Mucosa of rectum (tissue), 2 donors: Measurements from ENCODE around the gene DNAJC7.

Experiments used
- H3K27ac ChIP-seq, 2 donors: one replicate each; pipeline ENCODE4 v1.7.0; 2013; ENCODE audit warnings: inconsistent platforms in 2 of 2, low read depth in 2 of 2, low read length in 2 of 2
- H3K27me3 ChIP-seq, 2 donors: one replicate each; pipeline ENCODE4 v1.7.0; 2013; ENCODE audit warnings: low read length in 2 of 2; ENCODE audit not compliant: control insufficient read depth in 2 of 2, insufficient read depth in 2 of 2
- H3K36me3 ChIP-seq, 2 donors: one replicate each; pipeline ENCODE4 v1.7.0; 2013; ENCODE audit warnings: low read length in 2 of 2; ENCODE audit not compliant: control insufficient read depth in 2 of 2, insufficient read depth in 2 of 2
- H3K4me1 ChIP-seq, 2 donors: one replicate each; pipeline ENCODE4 v1.7.0; 2013; ENCODE audit warnings: low read length in 2 of 2, mild to moderate bottlenecking in 1 of 2; ENCODE audit not compliant: control insufficient read depth in 2 of 2, insufficient read depth in 2 of 2
- H3K4me3 ChIP-seq, 2 donors: one replicate each; pipeline ENCODE4 v1.7.0; 2013; ENCODE audit warnings: low read length in 2 of 2
- H3K9ac ChIP-seq, 2 donors: one replicate each; pipeline ENCODE4 v1.7.0; 2013; ENCODE audit warnings: low read length in 2 of 2, low read depth in 1 of 2, mild to moderate bottlenecking in 1 of 2
- H3K9me3 ChIP-seq, 2 donors: one replicate each; pipeline ENCODE4 v1.7.0; 2013; ENCODE audit warnings: low read length in 2 of 2; ENCODE audit not compliant: control insufficient read depth in 2 of 2
- donor health status: healthy.
- donor health status: Normal muscosa, but diverticular disease.

Gene DNAJC7

DNA sequence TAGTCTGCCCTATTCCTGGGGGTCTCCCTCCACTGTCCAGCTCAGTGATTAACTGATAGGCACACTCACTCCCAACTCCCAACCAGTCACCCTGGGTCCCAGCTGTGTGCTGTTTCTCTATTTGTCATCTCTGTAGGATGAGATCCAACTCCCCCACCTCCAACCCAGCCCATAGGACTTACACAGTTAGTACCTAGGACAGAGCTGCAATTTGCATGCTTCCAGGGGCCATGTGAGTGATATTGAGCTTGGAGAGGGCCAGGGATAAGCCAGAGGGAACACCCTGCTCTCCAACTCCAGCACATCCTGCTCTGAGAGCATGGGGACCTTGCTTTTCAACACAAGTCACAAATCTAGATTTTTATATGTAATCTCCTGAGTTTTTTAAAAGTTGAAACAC, 24.4 kb upstream of the DNAJC7 start:
- Histone ChIP-seq H3K27me3 (no peaks in the 10 kb centered on the region), H3K9ac (no peak overlapping the region), H3K4me3 (no peak overlapping the region), H3K36me3 (no peaks in the 10 kb centered on the region), H3K27ac (no peak overlapping the region), H3K4me1 (no peaks in the 10 kb centered on the region), H3K9me3 (no peaks in the 10 kb centered on the region)

GRCh38 chr17:42040818-42041217, 23.6 kb upstream of the DNAJC7 start:
- no peaks in the 10 kb centered on the region for H3K9me3 ChIP-seq
- no peaks in the 10 kb centered on the region for H3K4me1 ChIP-seq
- H3K4me3 ChIP-seq = no peak overlapping the region
- H3K27ac ChIP-seq = no peak overlapping the region
- no peaks in the 10 kb centered on the region for H3K36me3 ChIP-seq
- no peaks in the 10 kb centered on the region for H3K27me3 ChIP-seq
- no peak overlapping the region for H3K9ac ChIP-seq

DNA sequence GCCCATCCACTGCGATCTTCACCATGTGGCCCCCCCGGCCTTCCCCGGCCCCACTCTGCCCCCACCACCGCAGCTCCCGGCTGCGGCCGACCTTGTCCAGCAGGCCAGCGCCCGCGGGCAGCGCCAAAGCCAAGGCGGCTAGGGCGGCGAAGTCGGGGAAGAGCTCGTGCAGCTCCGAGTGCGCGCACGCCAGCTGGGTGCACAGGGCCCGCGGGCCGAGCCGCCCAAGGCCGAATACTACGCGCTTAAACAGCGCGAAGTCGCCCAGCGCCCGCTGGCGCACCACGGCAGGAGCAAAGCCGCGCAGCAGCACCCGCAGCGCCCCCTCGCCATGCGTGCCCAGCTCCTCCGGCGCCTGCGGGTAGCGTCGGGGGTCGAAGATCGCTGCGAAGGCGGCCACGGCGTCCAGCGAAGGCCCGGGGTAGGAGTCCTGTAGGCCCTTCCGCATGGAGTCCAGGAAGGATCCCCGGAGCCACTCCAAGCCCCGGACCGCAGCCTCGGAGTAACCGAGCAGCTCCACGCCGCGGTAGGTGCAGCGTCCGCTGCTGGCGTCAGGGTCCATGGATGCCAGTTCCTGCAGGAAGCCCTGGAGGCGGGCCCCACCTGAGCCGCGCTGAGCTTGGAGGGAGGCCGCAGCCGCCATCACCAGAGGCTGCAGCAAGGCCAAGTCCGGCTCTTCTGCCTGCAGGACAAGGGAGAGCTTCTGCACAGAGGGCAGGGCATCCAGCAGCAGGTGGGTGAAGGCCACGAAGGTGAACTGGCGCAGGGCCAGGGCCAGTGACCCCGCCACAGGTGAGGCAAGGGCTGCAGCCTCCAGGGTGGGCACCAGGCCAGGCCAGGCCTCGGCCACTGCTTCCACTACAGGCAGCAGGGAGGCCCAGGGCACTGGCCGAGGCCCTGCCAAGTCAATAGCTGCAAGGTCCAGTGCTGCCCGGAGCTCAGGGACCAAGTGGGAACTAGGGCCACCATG, 22.8 kb upstream of the DNAJC7 start:
- H3K9ac ChIP-seq = no peak overlapping the region
- no peak overlapping the region for H3K4me3 ChIP-seq
- H3K27ac ChIP-seq = no peak overlapping the region

DNA sequence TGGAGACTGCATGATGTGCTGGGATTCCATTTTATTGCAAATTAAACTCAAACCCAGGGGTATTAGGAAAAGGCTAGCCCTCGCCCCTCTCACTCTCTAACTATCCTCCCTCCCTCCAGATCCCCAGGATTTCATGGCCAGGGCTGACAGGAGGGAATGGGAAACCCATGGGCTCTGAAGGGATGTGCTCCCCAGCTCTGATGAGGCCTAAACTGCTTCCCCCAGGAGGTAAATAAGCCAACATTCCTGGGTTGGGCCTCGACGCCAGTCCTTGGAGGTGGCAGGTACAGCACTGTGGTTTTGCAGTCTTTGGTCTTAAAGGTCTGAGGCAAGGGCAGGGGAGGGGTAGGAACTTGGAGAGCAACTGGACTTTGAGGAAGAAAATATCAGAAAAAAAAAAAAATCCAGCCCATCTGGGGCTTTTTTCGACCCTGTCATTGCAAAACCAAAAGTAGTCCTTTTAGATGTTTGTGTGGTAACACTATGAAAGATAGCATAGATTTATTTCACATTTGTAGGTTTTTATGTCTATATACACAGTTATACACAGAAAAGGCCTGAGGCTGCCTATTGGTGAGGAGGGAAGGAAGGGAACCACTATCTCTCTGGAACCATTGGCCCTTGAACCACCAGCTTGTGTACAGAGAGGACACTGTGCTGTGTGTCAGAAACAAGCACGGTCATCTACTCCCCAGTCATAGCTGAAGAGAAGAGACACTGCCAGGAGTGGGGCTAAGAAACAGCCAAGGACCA, 21.2 kb upstream of the DNAJC7 start:
- no peaks in the 10 kb centered on the region for H3K4me1 ChIP-seq
- no peaks in the 10 kb centered on the region for H3K9me3 ChIP-seq
- no peak overlapping the region for H3K27ac ChIP-seq
- no peak overlapping the region for H3K9ac ChIP-seq
- no peaks in the 10 kb centered on the region for H3K36me3 ChIP-seq
- H3K27me3 ChIP-seq = no peaks in the 10 kb centered on the region
- H3K4me3 ChIP-seq = no peak overlapping the region

More for the DNA sequence above, 22.8 kb upstream of the DNAJC7 start:
- Histone ChIP-seq H3K9me3 (no peaks in the 10 kb centered on the region), H3K4me1 (no peaks in the 10 kb centered on the region), H3K36me3 (no peaks in the 10 kb centered on the region), H3K27me3 (no peaks in the 10 kb centered on the region)

- no peak overlapping the region for H3K9ac ChIP-seq
- H3K27ac ChIP-seq = no peak overlapping the region
- no peak overlapping the region for H3K4me3 ChIP-seq
- H3K9me3 ChIP-seq = no peaks in the 10 kb centered on the region
- H3K4me1 ChIP-seq = no peaks in the 10 kb centered on the region
- H3K36me3 ChIP-seq = no peaks in the 10 kb centered on the region
- H3K27me3 ChIP-seq = no peaks in the 10 kb centered on the region
These were observed 16.8 kb upstream of the DNAJC7 start for GRCh38 chr17:42034059-42034458.

DNA sequence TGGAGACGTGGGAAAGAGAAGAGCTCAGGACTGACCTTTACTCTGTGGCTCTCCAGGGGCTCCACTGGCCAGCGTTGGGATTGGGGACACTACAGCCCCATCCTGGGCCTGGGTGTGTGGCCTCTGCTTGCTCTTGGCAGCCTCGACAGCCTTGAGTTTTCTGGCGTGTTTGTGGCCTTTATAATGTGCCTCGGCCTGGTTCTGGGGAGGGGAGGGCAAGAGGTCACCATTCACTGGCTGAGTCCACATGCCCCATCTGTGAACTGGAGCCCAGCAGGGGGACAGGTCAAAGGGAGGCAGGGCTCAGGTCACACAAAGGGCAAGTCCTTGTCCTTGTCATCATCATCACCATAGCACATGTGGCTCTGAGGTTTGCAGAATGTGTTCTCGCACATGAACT, 14.3 kb upstream of the DNAJC7 start:
- H3K27ac ChIP-seq = no peak overlapping the region
- H3K36me3 ChIP-seq = no peaks in the 10 kb centered on the region
- no peaks in the 10 kb centered on the region for H3K9me3 ChIP-seq
- H3K4me1 ChIP-seq = no peaks in the 10 kb centered on the region
- H3K9ac ChIP-seq = no peak overlapping the region
- no peaks in the 10 kb centered on the region for H3K27me3 ChIP-seq
- H3K4me3 ChIP-seq = no peak overlapping the region

DNA sequence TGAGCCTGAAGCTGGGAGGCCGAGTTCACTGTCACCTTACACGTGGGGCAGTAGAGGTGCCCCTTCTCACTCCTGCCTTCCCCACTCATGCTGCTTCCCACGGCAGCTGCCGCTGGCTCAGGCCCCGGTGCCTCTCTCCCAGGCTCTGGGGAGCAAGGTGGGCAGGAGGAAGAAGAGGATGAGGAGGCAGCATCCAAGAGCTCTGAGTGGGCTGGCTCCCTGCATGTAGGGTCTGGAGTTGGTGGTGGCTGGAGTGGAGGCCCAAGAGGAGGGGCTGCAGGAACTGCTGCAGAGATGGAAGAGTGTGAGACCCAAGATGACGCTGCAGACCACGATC, 11.5 kb upstream of the DNAJC7 start:
- Histone ChIP-seq H3K27ac (no peak overlapping the region), H3K9ac (no peak overlapping the region), H3K9me3 (no peaks in the 10 kb centered on the region), H3K27me3 (no peaks in the 10 kb centered on the region), H3K4me3 (no peak overlapping the region), H3K36me3 (peaks cover 5% of the 10 kb centered on the region in 2 donors), H3K4me1 (peaks cover 15% of the 10 kb centered on the region in 2 donors)

- peaks cover 15 to 16% of the 10 kb centered on the region in 2 donors for H3K4me1 ChIP-seq
- peaks cover 10 to 11% of the 10 kb centered on the region in 2 donors for H3K36me3 ChIP-seq
- H3K27me3 ChIP-seq = no peaks in the 10 kb centered on the region
- no peaks in the 10 kb centered on the region for H3K9me3 ChIP-seq
- H3K27ac ChIP-seq = no peak overlapping the region
- no peak overlapping the region for H3K9ac ChIP-seq
- no peak overlapping the region for H3K4me3 ChIP-seq
These were observed 10.9 kb upstream of the DNAJC7 start for GRCh38 chr17:42027961-42028790.

GRCh38 chr17:42027590-42027889, 10.3 kb upstream of the DNAJC7 start:
- no peak overlapping the region for H3K27ac ChIP-seq
- peaks cover 15 to 17% of the 10 kb centered on the region in 2 donors for H3K36me3 ChIP-seq
- H3K4me1 ChIP-seq = peaks cover 15 to 16% of the 10 kb centered on the region in 2 donors
- no peaks in the 10 kb centered on the region for H3K9me3 ChIP-seq
- H3K9ac ChIP-seq = no peak overlapping the region
- H3K4me3 ChIP-seq = no peak overlapping the region
- no peaks in the 10 kb centered on the region for H3K27me3 ChIP-seq
